Activated CD8-positive, alpha-beta memory T cell treated with anti-CD3 and anti-CD28 coated beads, Interleukin-2, amount 50 U/mL, for 1 hour (primary cell): ENCODE data around the gene IL31.
A peak's percentile ranks its signal among the peaks of the same experiment; 100 is the strongest.
"Not testable (repeated sequence)": the region's sequence is repeated elsewhere in the genome, so short reads cannot be mapped to it uniquely, and the experiment has no call there.

Experiments
- DNase-seq: peaks from one replicate; pipeline ENCODE4 v3.0.0-alpha.2; 2020; ENCODE audit errors: extremely low read depth

Gene IL31

GRCh38 chr12:122192441-122192840, 18.4 kb upstream of the IL31 start:
- DNase-seq: no peak

- DNase-seq: peak; percentile 16
Measured at GRCh38 chr12:122190842-122191668, 17.0 kb upstream of the IL31 start.

GRCh38 chr12:122189626-122190475, 15.8 kb upstream of the IL31 start:
- no peak for DNase-seq

- no peak for DNase-seq
Measured at GRCh38 chr12:122187466-122187865, 13.4 kb upstream of the IL31 start.

GRCh38 chr12:122185494-122186082, 11.6 kb upstream of the IL31 start:
- DNase-seq: no peak

DNA sequence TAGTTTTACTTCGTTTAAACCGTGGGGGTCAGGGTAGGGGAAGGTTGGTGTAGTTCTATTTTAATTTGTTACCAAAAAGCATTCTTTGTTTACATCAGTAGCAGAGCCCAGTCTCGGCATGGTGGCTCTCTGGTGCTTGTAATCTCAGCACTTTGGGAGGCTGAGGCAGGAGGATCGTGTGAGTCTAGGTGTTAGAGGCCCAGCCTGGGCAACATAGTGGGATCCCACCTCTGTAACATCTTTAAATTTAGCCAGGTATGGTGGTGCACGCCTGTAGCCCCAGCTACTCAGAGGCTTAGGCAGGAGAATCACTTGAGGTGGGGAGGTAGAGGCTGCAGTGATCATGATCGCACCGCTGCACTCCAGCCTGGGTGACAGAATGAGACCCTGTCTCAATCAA, 11.1 kb upstream of the IL31 start:
- no peak for DNase-seq

- DNase-seq: no peak
Measured at GRCh38 chr12:122184517-122184916, 10.5 kb upstream of the IL31 start.

- no peak for DNase-seq
Measured at GRCh38 chr12:122183588-122183940, 9.5 kb upstream of the IL31 start.

DNA sequence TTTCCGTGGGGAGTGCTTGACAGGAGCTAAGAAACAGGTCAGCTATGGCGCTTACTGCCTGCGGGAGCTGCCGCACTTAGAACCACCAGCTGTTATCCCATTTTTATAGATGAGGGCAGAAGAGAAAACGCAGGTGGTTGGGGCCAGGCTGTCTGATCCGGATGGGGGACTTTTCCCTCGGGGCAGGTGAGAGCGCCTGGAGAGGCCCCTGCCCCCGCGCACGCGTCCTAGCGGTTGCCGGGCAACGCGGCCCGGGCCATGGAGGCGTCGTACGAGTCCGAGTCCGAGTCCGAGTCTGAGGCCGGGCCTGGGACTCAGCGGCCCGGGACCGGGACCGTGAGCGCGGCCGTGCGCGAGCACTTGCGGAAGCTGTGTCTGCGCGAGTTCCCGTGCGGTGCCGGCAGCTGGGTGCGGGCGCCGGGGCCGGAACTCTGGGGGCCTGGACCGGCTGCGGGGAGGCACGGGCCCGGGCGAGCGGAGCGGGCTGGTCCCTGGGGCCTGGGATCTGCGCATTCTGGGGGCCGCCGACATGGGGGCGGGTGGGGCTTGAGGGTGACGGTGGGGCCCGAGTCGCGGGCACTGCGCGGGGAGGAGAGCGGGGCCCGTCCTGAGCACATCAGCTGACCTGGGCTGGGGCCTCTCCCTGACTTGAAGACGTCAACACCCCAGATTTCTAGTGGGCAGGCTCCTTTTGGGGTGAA, 9.0 kb upstream of the IL31 start, which contains the start of gene LRRC43:
TSS of gene LRRC43 (plus strand) at position 237 of the 701 bp plus-strand sequence. CDS start at position 259, 22 bp downstream.
- no peak for DNase-seq

DNA sequence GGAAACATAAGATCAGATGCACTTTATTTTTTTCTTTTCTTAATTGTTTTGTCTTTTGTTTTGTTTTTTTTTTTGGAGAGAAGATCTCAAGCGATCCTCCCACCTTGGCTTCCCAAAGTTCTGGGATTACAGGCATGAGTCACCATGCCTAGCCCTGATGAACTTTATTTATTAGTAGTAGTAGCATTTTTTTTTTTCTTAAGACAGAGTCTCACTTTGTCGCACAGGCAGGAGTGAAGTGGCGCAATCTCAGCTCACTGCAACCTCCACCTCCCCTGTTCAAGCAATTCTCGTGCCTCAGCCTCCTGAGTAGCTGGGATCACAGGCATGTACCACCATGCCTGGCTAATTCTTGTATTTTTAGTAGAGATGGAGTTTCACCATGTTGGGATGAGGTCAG, 2.5 kb upstream of the IL31 start:
- DNase-seq: not testable (repeated sequence)

DNA sequence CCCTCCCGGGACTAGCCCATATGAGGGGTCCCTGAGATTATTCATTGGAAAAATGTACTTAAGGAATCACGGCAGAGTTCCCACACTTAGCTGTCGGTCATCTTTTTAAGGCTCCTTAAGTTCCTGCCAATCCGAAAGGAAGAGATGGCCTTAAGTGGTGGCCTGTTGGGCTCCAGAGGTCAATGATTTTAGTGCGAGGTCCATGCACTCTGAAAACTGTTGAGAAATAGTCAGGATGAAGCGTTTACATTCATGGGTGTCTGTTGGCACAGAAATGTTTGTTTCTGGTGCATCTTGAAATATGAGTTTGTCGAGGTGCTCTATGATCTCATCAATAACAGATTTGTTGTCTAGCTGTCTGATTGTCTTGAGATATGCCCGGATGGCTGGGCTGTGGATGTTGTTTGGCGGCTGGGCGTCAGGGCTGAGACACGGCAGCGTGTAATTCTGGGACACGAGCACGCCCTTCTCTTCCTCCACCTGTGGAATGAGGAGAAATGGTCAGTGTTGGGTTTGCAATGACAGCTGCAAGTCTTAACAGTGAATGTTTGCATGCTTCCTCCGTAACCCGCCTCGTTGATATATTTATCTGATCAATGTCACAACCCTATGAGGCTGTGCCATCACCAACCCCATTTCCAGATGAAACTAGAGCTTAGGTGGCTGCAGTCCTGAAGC, 1.6 kb downstream of the IL31 start:
- DNase-seq: no peak

- DNase-seq: no peak
Measured at GRCh38 chr12:122171399-122171798, 2.6 kb downstream of the IL31 start.

DNA sequence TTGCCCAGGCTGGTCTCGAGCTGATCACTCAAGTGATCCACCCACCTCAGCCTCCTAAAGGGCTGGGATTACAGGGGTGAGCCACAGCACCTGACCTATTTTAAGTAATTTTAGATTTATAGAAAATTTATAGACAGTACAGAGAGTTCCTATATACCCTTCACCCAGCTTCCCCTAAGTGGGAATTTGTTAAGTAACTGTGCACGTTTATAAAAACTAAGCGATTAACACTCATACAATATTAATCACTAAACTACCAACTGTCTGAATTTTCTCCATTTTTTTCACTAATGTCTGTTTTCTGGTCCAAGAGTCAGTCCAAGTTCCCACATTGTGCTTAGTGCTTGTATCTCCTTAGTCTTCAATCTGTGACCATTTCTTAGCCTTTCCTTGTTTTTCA, 5.5 kb downstream of the IL31 start:
- no peak for DNase-seq

GRCh38 chr12:122167356-122167925, 6.6 kb downstream of the IL31 start:
- DNase-seq: no peak

DNA sequence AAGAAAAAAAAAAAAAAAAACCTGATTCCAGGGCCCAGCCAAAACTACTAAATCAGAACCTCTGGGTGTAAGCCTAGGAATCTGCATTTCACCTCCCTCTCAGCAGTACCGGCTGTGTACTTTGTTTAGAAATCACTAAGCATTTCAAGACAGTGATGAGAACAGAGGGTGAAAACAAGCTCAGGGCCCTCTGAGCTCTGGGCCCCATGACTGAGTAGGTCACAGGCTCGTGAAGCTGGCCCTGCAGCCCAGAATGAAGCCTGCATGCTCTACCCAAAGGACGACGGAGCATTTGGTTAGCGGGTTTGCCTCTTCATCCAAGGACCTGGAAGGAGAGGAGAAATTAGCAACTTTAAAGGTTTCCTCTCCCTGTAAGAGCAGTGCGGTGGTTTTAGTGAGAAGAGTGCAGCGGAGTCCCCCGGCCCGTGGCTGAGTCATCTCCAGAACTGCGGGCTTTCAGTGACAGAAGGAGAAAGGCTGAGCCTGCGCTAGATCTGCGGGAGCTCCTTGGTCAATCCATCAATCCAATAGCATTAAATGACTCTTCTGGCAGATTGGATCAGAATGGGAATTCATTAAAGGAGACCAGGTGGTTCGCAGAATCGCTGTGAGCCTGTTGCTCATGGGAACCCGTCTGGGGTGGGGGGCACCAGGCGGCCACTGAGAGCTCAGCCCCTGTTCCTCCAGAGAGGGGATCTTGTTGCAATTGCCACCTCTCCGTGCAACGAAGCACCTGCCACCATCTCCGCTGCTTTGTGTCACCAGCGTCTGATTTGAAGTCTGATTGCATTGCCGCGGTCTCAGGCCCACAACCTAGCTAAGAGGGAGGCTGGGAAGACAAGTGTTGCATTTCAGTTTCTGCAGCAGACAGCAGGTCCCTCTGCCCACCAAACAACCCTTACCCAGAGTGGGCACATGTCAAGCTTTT, 7.3 kb downstream of the IL31 start:
- DNase-seq: no peak

GRCh38 chr12:122162976-122163375, 11.0 kb downstream of the IL31 start:
- no peak for DNase-seq

DNA sequence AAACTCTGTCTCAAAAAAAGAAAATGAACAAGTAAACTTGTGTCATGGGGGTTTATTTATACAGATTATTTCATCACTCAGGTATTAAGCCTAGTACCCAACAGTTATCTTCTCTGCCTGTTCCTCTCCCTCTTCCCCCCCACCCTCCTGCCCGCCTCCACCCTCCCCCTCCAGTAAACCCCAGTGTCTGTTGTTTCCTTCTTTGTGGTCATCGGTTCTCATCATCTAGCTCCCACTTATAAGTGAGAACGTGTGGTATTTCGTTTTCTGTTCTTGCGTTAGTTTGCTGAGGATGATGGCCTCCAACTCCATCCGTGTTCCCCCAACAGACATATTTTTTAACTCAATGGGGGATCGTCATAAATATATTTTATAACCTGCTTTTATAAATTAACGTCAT, 12.3 kb downstream of the IL31 start:
- DNase-seq: no peak

- DNase-seq: no peak
Measured at GRCh38 chr12:122160761-122161160, 13.3 kb downstream of the IL31 start.

DNA sequence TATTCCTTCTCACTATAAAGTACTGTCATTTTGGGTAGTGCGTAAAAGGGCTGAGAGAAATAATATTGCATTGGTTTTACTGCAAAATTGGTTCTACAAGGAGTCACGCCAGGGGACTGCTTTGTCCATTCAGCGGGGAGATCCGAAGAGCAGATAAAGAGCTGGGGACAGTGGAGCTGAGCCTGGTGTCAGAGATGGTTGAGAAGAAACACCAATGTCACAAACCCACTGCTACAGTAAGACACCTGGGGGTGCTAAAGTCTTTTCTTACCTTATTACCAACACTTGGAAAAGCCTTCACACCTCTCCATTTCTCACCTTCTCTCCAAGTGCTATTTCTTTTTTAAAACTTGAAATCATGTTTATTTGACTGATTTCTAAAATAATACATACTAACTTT, 14.1 kb downstream of the IL31 start:
- no peak for DNase-seq
